ENCODE results near the gene DCP1B.

- TF ChIP-seq CTCF (IDR thresholded peaks at IDR 0.05; ENCODE audit: low read depth, low read length) (no peak), EZH2phosphoT487 (IDR thresholded peaks at IDR 0.05; ENCODE audit: low read depth) (no peak)
These were observed 48.8 kb upstream of the DCP1B start, which contains the start of gene CACNA1C for GRCh38 chr12:2052826-2053678.
